ENCODE results near the gene POLE3. TPM values are rescaled to one million over a fixed set of nuclear protein-coding genes. Genes with fewer than 3 reads are reported as not detected.
A peak's percentile ranks its signal among the peaks of the same experiment; 100 is the strongest.

The POLE3 gene
- total and polyA plus RNA-seq, 2 donors (not counting 3 experiments of a cell fraction or from before 2014, with no cell fraction given): 53.8 to 68.6 TPM

DNA sequence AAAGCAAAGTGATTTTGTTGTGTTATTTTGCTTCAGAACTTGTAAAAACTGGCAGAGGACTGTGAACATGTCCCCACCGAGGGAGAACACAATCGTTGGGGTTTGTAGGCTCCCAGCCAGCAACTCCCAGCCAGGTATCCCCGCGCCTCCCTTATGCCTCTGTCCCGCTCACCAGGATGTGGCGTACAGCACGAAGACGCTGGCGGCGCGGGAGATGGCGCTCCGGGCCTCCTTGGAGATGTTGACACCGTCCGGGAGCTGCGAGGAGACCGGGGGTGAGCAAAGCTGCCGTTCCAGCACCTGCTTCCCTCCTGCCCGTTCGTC lies 630 bp downstream of the POLE3 start:
- ChIA-PET CTCF (interaction anchor here (0.7 to 1.7 kb wide), 13 partner anchors 9 to 248 kb away, joined by 3 to 18 read pairs (median 5); partner anchors contain the start of genes ALAD, CDC26 and PRPF4), POLR2A (interaction anchor here (0.9 to 1.4 kb wide), 10 partner anchors 8 to 245 kb away, joined by 3 to 9 read pairs (median 4); partner anchors contain the start of genes ALAD, CDC26, PRPF4 and WDR31)
- Histone ChIP-seq H3K4me1 (ENCODE audit: control insufficient read depth, extremely low read depth, insufficient read depth, low read length) (peaks cover 9% of the 10 kb centered on the region), H3K9me1 (replicated peaks; ENCODE audit: control insufficient read depth, extremely low read depth, insufficient read depth, low read length) (no peaks in the 10 kb centered on the region), H3K36me3 (ENCODE audit: control insufficient read depth in 2 of 2, extremely low read depth in 1 of 2, insufficient read depth in 2 of 2, low read length in 2 of 2) (peaks cover 4 to 5% of the 10 kb centered on the region in 2 experiments), H3K9me3 (replicated peaks; ENCODE audit: control insufficient read depth, insufficient read depth, low read length) (no peaks in the 10 kb centered on the region), H3K27ac (ENCODE audit: insufficient read depth, low read depth, low read length) (peak overlapping the region; percentile 84), H3K79me2 (ENCODE audit: control insufficient read depth, insufficient read depth, low read length) (peaks cover 21% of the 10 kb centered on the region), H3K4me3 (replicated peaks in 1 of 3; ENCODE audit: insufficient read depth in 1 of 3, low read depth in 1 of 3, low read length in 3 of 3) (peak overlapping the region; percentile 18 to 98 (median 92)), H2AFZ (ENCODE audit: low read depth, low read length) (peak overlapping the region; percentile 1), H3K4me2 (ENCODE audit: insufficient read depth, low read length) (peak overlapping the region; percentile 85), H3K27me3 (ENCODE audit: control insufficient read depth in 2 of 2, insufficient read depth in 2 of 2, low read length in 2 of 2) (no peaks in the 10 kb centered on the region), H3K9ac (replicated peaks; ENCODE audit: extremely low read depth, insufficient read depth, low read length) (peak overlapping the region; percentile 99), H4K20me1 (replicated peaks; ENCODE audit: control insufficient read depth, extremely low read depth, insufficient read depth, low read length) (no peaks in the 10 kb centered on the region)
- BruUV-seq (replicated peaks): TSS peak; percentile 43
- intact Hi-C loops (cut with micrococcal nuclease) (loop anchor here (1.0 to 5.0 kb wide), 8 partner anchors 9 to 265 kb away; partner anchors contain the start of genes ALAD, CDC26, PRPF4 and WDR31), dilution Hi-C loops (cut with MboI; ENCODE audit: extremely low pct_ligation_motif_present, low sequenced_read_pairs) (no loop called here)
- DNase-seq (ENCODE audit: low read depth, low spot score) (no peak), FAIRE-seq (no peak)
- TF ChIP-seq FOS (IDR thresholded peaks at IDR 0.05; ENCODE audit: borderline replicate concordance, insufficient read depth, low read length): no peak
- no peak for TF ChIP-seq GATA2 (IDR thresholded peaks at IDR 0.05; ENCODE audit: insufficient read depth, insufficient read length, low read depth, low read length)
- TF ChIP-seq EZH2 (IDR thresholded peaks at IDR 0.05; ENCODE audit: borderline replicate concordance, low read depth, low read length, severe bottlenecking): no peak
- no peak for TF ChIP-seq JUN (IDR thresholded peaks at IDR 0.05; ENCODE audit: borderline replicate concordance, insufficient read depth, insufficient read length, low read depth)
- TF ChIP-seq POLR2A (IDR thresholded peaks at IDR 0.05; ENCODE audit: low read depth, low read length): no peak
- TF ChIP-seq, protein P1, sequence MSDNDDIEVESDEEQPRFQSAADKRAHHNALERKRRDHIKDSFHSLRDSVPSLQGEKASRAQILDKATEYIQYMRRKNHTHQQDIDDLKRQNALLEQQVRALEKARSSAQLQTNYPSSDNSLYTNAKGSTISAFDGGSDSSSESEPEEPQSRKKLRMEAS (IDR thresholded peaks at IDR 0.05; ENCODE audit: insufficient read depth, insufficient read length): no peak
- TF ChIP-seq, protein P2, sequence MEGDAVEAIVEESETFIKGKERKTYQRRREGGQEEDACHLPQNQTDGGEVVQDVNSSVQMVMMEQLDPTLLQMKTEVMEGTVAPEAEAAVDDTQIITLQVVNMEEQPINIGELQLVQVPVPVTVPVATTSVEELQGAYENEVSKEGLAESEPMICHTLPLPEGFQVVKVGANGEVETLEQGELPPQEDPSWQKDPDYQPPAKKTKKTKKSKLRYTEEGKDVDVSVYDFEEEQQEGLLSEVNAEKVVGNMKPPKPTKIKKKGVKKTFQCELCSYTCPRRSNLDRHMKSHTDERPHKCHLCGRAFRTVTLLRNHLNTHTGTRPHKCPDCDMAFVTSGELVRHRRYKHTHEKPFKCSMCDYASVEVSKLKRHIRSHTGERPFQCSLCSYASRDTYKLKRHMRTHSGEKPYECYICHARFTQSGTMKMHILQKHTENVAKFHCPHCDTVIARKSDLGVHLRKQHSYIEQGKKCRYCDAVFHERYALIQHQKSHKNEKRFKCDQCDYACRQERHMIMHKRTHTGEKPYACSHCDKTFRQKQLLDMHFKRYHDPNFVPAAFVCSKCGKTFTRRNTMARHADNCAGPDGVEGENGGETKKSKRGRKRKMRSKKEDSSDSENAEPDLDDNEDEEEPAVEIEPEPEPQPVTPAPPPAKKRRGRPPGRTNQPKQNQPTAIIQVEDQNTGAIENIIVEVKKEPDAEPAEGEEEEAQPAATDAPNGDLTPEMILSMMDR (IDR thresholded peaks at IDR 0.05; ENCODE audit: extremely low read depth in 1 of 2, insufficient read depth in 1 of 2, low read depth in 1 of 2, low read length in 2 of 2): no peak
- no peak for TF ChIP-seq POLR2AphosphoS5 (IDR thresholded peaks at IDR 0.05; ENCODE audit: insufficient read depth, low read depth, low read length)
- TF ChIP-seq MYC (IDR thresholded peaks at IDR 0.05; ENCODE audit: low read depth, low read length): no peak
